ENCODE results near the gene SAE1.

DNA sequence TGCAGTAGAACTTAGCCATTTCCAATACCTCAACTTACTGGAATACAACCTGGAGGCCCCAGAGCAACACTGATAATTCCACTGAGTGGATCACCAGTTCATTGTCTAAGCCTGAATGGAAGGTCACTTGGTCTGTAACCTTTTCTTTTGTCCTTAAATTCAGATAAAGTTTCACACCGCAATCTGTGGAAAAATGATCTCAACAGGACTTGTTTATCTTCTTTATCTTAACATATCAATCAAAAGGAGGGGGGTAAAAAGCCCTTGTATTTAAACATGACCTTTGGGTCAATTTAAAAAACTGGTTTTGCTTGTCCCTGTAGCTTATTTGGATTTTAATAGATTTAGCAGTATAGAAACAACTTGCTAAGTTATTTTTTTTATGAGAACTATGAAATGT lies 21.6 kb downstream of the SAE1 start:
- no peak for TF ChIP-seq MEF2A (IDR thresholded peaks at IDR 0.05; ENCODE audit: insufficient read depth, low read depth, low read length)
- TF ChIP-seq, protein P1, sequence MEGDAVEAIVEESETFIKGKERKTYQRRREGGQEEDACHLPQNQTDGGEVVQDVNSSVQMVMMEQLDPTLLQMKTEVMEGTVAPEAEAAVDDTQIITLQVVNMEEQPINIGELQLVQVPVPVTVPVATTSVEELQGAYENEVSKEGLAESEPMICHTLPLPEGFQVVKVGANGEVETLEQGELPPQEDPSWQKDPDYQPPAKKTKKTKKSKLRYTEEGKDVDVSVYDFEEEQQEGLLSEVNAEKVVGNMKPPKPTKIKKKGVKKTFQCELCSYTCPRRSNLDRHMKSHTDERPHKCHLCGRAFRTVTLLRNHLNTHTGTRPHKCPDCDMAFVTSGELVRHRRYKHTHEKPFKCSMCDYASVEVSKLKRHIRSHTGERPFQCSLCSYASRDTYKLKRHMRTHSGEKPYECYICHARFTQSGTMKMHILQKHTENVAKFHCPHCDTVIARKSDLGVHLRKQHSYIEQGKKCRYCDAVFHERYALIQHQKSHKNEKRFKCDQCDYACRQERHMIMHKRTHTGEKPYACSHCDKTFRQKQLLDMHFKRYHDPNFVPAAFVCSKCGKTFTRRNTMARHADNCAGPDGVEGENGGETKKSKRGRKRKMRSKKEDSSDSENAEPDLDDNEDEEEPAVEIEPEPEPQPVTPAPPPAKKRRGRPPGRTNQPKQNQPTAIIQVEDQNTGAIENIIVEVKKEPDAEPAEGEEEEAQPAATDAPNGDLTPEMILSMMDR (IDR thresholded peaks at IDR 0.05 in 2 of 3, conservative IDR thresholded peaks at IDR 0.05 in 1 of 3; ENCODE audit: control insufficient read depth in 2 of 3, extremely low read depth in 1 of 3, insufficient read depth in 1 of 3, low read depth in 3 of 3, low read length in 3 of 3): no peak
- TF ChIP-seq, protein P2, sequence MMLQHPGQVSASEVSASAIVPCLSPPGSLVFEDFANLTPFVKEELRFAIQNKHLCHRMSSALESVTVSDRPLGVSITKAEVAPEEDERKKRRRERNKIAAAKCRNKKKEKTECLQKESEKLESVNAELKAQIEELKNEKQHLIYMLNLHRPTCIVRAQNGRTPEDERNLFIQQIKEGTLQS (IDR thresholded peaks at IDR 0.05; ENCODE audit: borderline replicate concordance, extremely low read depth, low read depth, low read length): no peak
- TF ChIP-seq, protein P3, sequence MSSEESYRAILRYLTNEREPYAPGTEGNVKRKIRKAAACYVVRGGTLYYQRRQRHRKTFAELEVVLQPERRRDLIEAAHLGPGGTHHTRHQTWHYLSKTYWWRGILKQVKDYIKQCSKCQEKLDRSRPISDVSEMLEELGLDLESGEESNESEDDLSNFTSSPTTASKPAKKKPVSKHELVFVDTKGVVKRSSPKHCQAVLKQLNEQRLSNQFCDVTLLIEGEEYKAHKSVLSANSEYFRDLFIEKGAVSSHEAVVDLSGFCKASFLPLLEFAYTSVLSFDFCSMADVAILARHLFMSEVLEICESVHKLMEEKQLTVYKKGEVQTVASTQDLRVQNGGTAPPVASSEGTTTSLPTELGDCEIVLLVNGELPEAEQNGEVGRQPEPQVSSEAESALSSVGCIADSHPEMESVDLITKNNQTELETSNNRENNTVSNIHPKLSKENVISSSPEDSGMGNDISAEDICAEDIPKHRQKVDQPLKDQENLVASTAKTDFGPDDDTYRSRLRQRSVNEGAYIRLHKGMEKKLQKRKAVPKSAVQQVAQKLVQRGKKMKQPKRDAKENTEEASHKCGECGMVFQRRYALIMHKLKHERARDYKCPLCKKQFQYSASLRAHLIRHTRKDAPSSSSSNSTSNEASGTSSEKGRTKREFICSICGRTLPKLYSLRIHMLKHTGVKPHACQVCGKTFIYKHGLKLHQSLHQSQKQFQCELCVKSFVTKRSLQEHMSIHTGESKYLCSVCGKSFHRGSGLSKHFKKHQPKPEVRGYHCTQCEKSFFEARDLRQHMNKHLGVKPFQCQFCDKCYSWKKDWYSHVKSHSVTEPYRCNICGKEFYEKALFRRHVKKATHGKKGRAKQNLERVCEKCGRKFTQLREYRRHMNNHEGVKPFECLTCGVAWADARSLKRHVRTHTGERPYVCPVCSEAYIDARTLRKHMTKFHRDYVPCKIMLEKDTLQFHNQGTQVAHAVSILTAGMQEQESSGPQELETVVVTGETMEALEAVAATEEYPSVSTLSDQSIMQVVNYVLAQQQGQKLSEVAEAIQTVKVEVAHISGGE (CRISPR knock-in tag; IDR thresholded peaks at IDR 0.05): no peak
- TF ChIP-seq POLR2AphosphoS5 (IDR thresholded peaks at IDR 0.05; ENCODE audit: low read length): no peak
- no peak for TF ChIP-seq POLR2AphosphoS2 (IDR thresholded peaks at IDR 0.05; ENCODE audit: low read depth, low read length)
- TF ChIP-seq BHLHE40 (IDR thresholded peaks at IDR 0.05; ENCODE audit: borderline replicate concordance in 1 of 2, low read depth in 2 of 2, low read length in 1 of 2): no peak
- TF ChIP-seq, protein P4, sequence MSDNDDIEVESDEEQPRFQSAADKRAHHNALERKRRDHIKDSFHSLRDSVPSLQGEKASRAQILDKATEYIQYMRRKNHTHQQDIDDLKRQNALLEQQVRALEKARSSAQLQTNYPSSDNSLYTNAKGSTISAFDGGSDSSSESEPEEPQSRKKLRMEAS (IDR thresholded peaks at IDR 0.05; ENCODE audit: low read depth, low read length): no peak
- no peak for TF ChIP-seq RAD21 (IDR thresholded peaks at IDR 0.05; ENCODE audit: insufficient read depth, low read depth, low read length)
- no peak for TF ChIP-seq EGR1 (IDR thresholded peaks at IDR 0.05; ENCODE audit: borderline replicate concordance in 1 of 2, low read depth in 2 of 2, low read length in 2 of 2)
- no peak for TF ChIP-seq BRCA1 (IDR thresholded peaks at IDR 0.05; ENCODE audit: low read depth, low read length)

Data from GM12878 (cell line).